DND-41 (cell line): Measurements from ENCODE around the gene DDIT4.

Experiments
- CTCF ChIP-seq: IDR thresholded peaks from 2 replicates; pipeline ENCODE4 v1.5.1; 2012; ENCODE audit warnings: borderline replicate concordance, low read length, moderate library complexity, mild to moderate bottlenecking; ENCODE audit not compliant: poor library complexity, severe bottlenecking; ENCODE audit errors: extremely low read depth
- EZH2 ChIP-seq: IDR thresholded peaks from 3 replicates; pipeline ENCODE4 v1.6.1; 2012; ENCODE audit warnings: borderline replicate concordance, low read depth, mild to moderate bottlenecking, moderate library complexity, low read length, inconsistent platforms; ENCODE audit not compliant: severe bottlenecking

DNA sequence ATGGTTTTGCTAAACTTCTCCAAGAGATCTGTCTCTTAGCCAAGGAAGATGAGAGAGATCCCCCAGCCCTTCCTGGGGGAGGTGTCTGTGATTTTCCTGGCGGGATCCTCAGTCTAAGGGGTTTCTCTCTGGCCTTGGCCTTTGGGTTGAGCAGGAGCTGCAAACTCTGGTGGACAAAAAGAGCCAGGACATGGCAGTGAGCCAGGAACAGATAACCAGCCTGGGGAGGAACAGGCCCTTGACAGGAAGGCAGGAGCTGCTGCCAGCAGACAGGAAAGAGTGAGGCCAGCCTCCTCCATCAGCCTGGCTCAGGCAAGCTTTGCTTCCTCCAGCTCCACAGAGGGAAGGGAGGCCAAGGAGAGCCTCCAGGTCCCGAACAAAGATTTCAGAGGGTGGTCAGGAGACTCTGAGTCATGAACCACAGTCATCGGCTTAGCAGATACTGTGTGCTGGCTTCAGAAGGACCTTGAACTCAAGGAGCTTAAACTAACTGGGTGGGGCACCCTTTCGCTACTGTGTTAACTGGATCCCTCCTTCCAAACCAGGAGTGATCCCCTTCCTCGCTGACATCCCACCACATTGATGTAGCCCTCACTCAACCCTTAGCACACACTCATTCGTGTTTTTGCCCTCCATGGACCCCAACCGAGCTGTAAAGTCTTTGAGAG, 34.7 kb downstream of the DDIT4 start:
- TF ChIP-seq CTCF (no peak), EZH2 (no peak)
